Osteoblast (primary cell): Measurements from ENCODE around the gene LTA4H. TPM values are rescaled to one million over a fixed set of nuclear protein-coding genes. Genes with fewer than 3 reads are reported as not detected.

Source experiments
- DNase-seq: peaks from one replicate; pipeline ENCODE4 v3.0.0; 2011; ENCODE audit warnings: low spot score, mixed read lengths; ENCODE audit not compliant: insufficient read length; ENCODE audit errors: missing footprints
- H2AFZ ChIP-seq: 2 replicates; pipeline ENCODE4 v1.6.0; 2011; ENCODE audit warnings: mild to moderate bottlenecking, low read length
- H3K27ac ChIP-seq: 2 replicates; pipeline ENCODE4 v1.5.1; 2011; ENCODE audit warnings: mild to moderate bottlenecking, low read depth, low read length, moderate library complexity
- H3K27me3 ChIP-seq: 2 replicates; pipeline ENCODE4 v1.6.0; 2012; ENCODE audit warnings: mild to moderate bottlenecking, control low read depth, inconsistent platforms, low read length, moderate library complexity; ENCODE audit not compliant: insufficient read depth
- H3K36me3 ChIP-seq: 2 replicates; pipeline ENCODE4 v1.5.1; 2011; ENCODE audit warnings: mild to moderate bottlenecking, low read length, control low read depth, moderate library complexity; ENCODE audit not compliant: insufficient read depth
- H3K4me1 ChIP-seq: 2 replicates; pipeline ENCODE4 v1.5.1; 2011; ENCODE audit warnings: mild to moderate bottlenecking, low read length, control low read depth, moderate library complexity; ENCODE audit not compliant: insufficient read depth
- H3K4me2 ChIP-seq: 2 replicates; pipeline ENCODE4 v1.6.0; 2011; ENCODE audit warnings: mild to moderate bottlenecking, low read length; ENCODE audit not compliant: insufficient read depth
- H3K4me3 ChIP-seq: fragments of 200-600 bp; sonication (generic); 3 replicates; pipeline ENCODE4 v1.5.1; 2012; ENCODE audit warnings: mild to moderate bottlenecking, low read length, inconsistent platforms; ENCODE audit not compliant: insufficient read depth
- H3K79me2 ChIP-seq: 2 replicates; pipeline ENCODE4 v1.6.0; 2012; ENCODE audit warnings: mild to moderate bottlenecking, low read length, control low read depth, inconsistent platforms; ENCODE audit not compliant: insufficient read depth
- H3K9me3 ChIP-seq: 2 replicates; pipeline ENCODE4 v1.5.1; 2011; ENCODE audit warnings: low read depth, low read length, control low read depth
- H4K20me1 ChIP-seq: 2 replicates; pipeline ENCODE4 v1.6.0; 2012; ENCODE audit warnings: mild to moderate bottlenecking, low read length, control low read depth; ENCODE audit not compliant: insufficient read depth
- CTCF ChIP-seq: IDR thresholded peaks from 2 replicates; pipeline ENCODE4 v1.5.1; 2011; ENCODE audit warnings: mild to moderate bottlenecking, low read depth, low read length, moderate library complexity; ENCODE audit errors: extremely low read depth
- total RNA-seq: library from RNA; depleted of rRNA; stranded (reverse); fragments of >200 nt; gene quantifications from 2 replicates; pipeline ENCODE4 v1.2.3, GENCODE V29; 2012

The LTA4H gene
- total RNA-seq, 1 donor = 73.8 TPM

- TF ChIP-seq CTCF = no peak
- Histone ChIP-seq H3K9me3 (no peaks in the 10 kb centered on the region), H3K4me1 (no peaks in the 10 kb centered on the region), H2AFZ (no peak overlapping the region), H3K4me3 (no peak overlapping the region), H3K4me2 (peak overlapping the region; percentile 48), H3K36me3 (no peaks in the 10 kb centered on the region), H3K79me2 (no peaks in the 10 kb centered on the region), H3K27ac (no peak overlapping the region), H3K27me3 (peaks cover 7% of the 10 kb centered on the region), H4K20me1 (no peaks in the 10 kb centered on the region)
- no peak for DNase-seq
Observed at GRCh38 chr12:95960241-95960640, 75.1 kb downstream of the LTA4H start.

GRCh38 chr12:95959107-95959506, 76.3 kb downstream of the LTA4H start:
- Histone ChIP-seq H3K4me3 (no peak overlapping the region), H3K27me3 (peaks cover 7% of the 10 kb centered on the region), H2AFZ (no peak overlapping the region), H3K4me2 (no peak overlapping the region), H3K4me1 (no peaks in the 10 kb centered on the region), H3K9me3 (no peaks in the 10 kb centered on the region), H3K27ac (no peak overlapping the region), H3K36me3 (no peaks in the 10 kb centered on the region), H4K20me1 (no peaks in the 10 kb centered on the region), H3K79me2 (no peaks in the 10 kb centered on the region)
- TF ChIP-seq CTCF = peak; percentile 31
- DNase-seq = peak; percentile 81

GRCh38 chr12:95956557-95957145, 78.7 kb downstream of the LTA4H start:
- Histone ChIP-seq H3K4me1 (no peaks in the 10 kb centered on the region), H3K4me2 (no peak overlapping the region), H3K79me2 (no peaks in the 10 kb centered on the region), H3K27me3 (peaks cover 10% of the 10 kb centered on the region), H2AFZ (no peak overlapping the region), H3K4me3 (no peak overlapping the region), H3K36me3 (no peaks in the 10 kb centered on the region), H3K9me3 (no peaks in the 10 kb centered on the region), H3K27ac (no peak overlapping the region), H4K20me1 (no peaks in the 10 kb centered on the region)
- TF ChIP-seq CTCF = no peak
- no peak for DNase-seq

GRCh38 chr12:95955549-95956159, 79.7 kb downstream of the LTA4H start:
- Histone ChIP-seq H3K9me3 (no peaks in the 10 kb centered on the region), H3K36me3 (no peaks in the 10 kb centered on the region), H3K4me2 (no peak overlapping the region), H3K27ac (no peak overlapping the region), H3K79me2 (no peaks in the 10 kb centered on the region), H3K4me1 (no peaks in the 10 kb centered on the region), H3K27me3 (peaks cover 15% of the 10 kb centered on the region), H2AFZ (no peak overlapping the region), H4K20me1 (no peaks in the 10 kb centered on the region), H3K4me3 (no peak overlapping the region)
- DNase-seq = no peak
- TF ChIP-seq CTCF = no peak
